Measurements from ENCODE around the gene ARRDC1.
"Not testable (repeated sequence)": the region's sequence is repeated elsewhere in the genome, so short reads cannot be mapped to it uniquely, and the experiment has no call there.

Gene ARRDC1

DNA sequence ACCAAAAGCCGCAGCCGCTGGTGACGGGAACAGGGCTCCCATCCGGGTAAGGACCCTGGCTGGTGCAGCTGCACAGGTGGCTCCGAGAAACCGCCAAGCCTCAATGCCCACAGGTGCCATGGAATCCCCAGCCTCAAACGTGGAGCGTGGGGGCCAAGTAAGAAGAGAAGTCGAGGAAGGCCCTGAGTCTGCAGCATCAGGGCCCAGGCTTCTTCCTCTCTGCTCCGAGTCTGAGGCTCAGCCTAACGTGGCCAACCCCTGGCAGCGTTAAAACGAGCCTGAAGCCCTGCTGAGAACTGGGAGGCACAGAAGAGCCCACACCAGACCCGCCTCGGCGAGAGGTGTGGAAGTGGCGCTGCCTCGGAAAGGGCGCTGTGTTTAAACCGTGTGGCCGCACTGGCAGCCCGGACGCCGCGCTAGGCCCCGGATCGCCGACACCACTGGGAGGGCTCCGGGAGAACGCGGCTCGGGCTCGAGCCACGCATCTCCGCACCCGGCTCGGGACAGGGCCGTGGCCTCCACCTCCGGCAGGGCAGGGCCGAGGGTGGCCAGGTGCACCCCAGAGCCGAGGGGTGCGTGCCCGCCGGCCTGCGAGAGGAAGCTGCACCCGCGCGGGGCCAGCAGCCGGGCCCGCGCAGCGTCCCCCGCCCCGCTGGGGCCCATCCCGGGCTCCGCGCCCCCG lies 15.9 kb upstream of the ARRDC1 start:
- DNase-seq (ENCODE audit: low read depth in 1 of 2, low spot score in 1 of 2) = no peak
- no peaks in the 10 kb centered on the region for H3K27me3 ChIP-seq (ENCODE audit: insufficient read depth, poor library complexity, severe bottlenecking)
- peak overlapping the region; percentile 82 for H3K4me3 ChIP-seq (replicated peaks; ENCODE audit: insufficient read depth, low read length)
- H3K27ac ChIP-seq (replicated peaks) = peak overlapping the region; percentile 65
- TF ChIP-seq POLR2AphosphoS5 (IDR thresholded peaks at IDR 0.05; ENCODE audit: low read depth) (0 out of 2 replicates have a peak, but pooled peaks have one; percentile 28), GABPA (IDR thresholded peaks at IDR 0.05; ENCODE audit: low read depth) (no peak)

DNA sequence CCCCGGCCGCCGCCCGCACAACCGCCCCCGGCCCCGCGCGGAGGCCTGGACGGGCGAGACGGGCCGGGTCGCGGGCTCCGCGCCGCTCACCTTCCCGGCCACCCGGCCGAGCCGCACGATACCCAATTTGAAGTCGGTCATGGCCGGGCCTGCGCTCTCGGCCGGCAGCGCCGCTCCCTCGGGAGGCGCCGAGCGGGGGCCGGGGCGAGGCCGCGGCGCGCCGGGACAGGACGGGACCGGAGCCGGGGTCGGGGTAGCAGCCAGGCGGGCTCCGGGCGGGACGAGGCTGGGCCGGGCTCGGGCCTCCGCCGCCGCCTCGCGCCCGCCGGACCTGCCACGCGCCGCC lies 15.4 kb upstream of the ARRDC1 start:
- Histone ChIP-seq H3K27ac (replicated peaks) (no peak overlapping the region), H3K27me3 (ENCODE audit: insufficient read depth, poor library complexity, severe bottlenecking) (no peaks in the 10 kb centered on the region), H3K4me3 (replicated peaks; ENCODE audit: insufficient read depth, low read length) (peak overlapping the region; percentile 82)
- no peak for DNase-seq (ENCODE audit: low read depth in 1 of 2, low spot score in 1 of 2)
- TF ChIP-seq GABPA (IDR thresholded peaks at IDR 0.05; ENCODE audit: low read depth) (no peak), POLR2AphosphoS5 (IDR thresholded peaks at IDR 0.05; ENCODE audit: low read depth) (no peak), SPI1 (IDR thresholded peaks at IDR 0.05; ENCODE audit: borderline replicate concordance, low read depth) (no peak)
- TF ChIP-seq, protein P1, sequence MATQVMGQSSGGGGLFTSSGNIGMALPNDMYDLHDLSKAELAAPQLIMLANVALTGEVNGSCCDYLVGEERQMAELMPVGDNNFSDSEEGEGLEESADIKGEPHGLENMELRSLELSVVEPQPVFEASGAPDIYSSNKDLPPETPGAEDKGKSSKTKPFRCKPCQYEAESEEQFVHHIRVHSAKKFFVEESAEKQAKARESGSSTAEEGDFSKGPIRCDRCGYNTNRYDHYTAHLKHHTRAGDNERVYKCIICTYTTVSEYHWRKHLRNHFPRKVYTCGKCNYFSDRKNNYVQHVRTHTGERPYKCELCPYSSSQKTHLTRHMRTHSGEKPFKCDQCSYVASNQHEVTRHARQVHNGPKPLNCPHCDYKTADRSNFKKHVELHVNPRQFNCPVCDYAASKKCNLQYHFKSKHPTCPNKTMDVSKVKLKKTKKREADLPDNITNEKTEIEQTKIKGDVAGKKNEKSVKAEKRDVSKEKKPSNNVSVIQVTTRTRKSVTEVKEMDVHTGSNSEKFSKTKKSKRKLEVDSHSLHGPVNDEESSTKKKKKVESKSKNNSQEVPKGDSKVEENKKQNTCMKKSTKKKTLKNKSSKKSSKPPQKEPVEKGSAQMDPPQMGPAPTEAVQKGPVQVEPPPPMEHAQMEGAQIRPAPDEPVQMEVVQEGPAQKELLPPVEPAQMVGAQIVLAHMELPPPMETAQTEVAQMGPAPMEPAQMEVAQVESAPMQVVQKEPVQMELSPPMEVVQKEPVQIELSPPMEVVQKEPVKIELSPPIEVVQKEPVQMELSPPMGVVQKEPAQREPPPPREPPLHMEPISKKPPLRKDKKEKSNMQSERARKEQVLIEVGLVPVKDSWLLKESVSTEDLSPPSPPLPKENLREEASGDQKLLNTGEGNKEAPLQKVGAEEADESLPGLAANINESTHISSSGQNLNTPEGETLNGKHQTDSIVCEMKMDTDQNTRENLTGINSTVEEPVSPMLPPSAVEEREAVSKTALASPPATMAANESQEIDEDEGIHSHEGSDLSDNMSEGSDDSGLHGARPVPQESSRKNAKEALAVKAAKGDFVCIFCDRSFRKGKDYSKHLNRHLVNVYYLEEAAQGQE (IDR thresholded peaks at IDR 0.05; ENCODE audit: insufficient replicate concordance, low read depth) = no peak
- TF ChIP-seq, protein P2, sequence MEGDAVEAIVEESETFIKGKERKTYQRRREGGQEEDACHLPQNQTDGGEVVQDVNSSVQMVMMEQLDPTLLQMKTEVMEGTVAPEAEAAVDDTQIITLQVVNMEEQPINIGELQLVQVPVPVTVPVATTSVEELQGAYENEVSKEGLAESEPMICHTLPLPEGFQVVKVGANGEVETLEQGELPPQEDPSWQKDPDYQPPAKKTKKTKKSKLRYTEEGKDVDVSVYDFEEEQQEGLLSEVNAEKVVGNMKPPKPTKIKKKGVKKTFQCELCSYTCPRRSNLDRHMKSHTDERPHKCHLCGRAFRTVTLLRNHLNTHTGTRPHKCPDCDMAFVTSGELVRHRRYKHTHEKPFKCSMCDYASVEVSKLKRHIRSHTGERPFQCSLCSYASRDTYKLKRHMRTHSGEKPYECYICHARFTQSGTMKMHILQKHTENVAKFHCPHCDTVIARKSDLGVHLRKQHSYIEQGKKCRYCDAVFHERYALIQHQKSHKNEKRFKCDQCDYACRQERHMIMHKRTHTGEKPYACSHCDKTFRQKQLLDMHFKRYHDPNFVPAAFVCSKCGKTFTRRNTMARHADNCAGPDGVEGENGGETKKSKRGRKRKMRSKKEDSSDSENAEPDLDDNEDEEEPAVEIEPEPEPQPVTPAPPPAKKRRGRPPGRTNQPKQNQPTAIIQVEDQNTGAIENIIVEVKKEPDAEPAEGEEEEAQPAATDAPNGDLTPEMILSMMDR (IDR thresholded peaks at IDR 0.05; ENCODE audit: insufficient read depth, low read length) = no peak

DNA sequence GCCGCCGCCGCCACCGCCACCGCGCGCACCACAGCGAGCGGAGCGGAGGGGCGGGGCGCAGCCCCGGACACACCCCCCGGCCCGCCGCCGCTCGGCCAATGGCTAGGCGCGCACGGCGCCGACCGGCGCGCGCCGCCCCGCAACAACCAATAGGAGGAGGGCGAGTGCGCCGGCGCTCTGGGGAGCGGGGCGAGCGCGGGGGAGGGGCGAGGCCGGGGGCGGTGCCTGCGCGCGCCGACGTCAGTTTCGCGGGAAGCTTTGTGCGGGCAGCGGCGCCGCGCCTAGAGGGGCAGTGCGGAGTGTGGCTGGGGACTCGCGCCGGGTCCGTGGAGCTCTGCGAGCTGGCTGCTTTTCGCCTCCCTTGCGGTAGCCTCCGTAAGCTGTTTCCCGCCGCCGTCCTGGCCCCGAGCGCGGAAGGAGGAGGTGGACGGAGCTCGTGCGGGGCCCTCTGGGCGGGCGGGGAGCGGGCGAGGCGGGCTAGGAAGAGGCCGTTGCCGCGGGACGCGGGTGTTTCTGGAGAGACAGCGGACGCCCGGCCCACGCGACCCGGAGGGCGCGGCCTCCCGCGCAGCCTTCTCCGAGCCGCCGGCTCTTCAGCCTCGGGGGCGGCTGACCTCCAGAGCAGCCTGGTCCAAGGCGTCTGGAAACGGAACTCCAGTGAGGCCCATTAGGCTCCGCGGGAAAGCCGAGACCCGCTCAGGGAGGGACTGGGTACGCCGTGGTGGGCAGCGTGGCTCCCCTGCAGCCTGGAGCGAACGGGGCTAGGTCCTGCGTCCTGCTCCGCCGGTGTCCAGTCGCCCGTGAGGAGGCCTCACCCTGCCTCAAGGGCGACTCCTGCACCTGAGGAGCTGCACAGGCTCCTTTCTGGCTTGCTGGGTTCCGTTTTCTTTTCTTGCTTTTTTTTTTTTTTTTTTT lies 14.8 kb upstream of the ARRDC1 start, which contains the start of gene ZMYND19:
TSS of gene ZMYND19 (minus strand) at position 44 of the 915 bp plus-strand sequence. CDS start 249 bp downstream, outside the sequence.
- Histone ChIP-seq H3K27ac (replicated peaks) (peak within 1 kb of the TSS; percentile 85), H3K4me3 (replicated peaks; ENCODE audit: insufficient read depth, low read length) (peak within 1 kb of the TSS; percentile 85), H3K27me3 (ENCODE audit: insufficient read depth, poor library complexity, severe bottlenecking) (no peaks in the 10 kb centered on the region)
- TF ChIP-seq SPI1 (IDR thresholded peaks at IDR 0.05; ENCODE audit: borderline replicate concordance, low read depth) (peak; percentile 60; the same call in 1 of the 2 replicates), POLR2AphosphoS5 (IDR thresholded peaks at IDR 0.05; ENCODE audit: low read depth) (peak; percentile 31; the same call in 1 of the 2 replicates)
- TF ChIP-seq, protein P2 (IDR thresholded peaks at IDR 0.05; ENCODE audit: insufficient read depth, low read length) = no peak
- DNase-seq (ENCODE audit: low read depth in 1 of 2, low spot score in 1 of 2) = peak; percentile 77 to 80

DNA sequence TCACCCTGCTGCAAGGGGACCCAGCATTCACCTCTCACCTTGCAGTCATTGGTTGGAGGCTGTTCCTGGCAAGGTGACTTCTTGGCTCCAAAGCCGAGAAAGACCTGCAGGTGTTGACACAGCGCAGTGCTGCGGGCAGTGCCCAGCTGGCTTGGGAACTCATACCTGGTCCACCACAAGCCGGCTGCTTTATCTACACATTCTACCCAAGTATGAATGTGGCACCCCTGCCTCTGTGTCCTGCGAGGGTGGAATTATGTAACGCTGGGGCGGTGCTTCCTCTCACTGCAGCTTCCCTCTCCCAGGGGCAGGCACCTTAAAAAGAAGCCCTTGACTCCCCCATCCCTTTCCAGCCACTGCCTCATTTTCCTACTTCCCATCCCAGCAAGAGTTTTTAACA lies 12.7 kb upstream of the ARRDC1 start:
- no peak overlapping the region for H3K4me3 ChIP-seq (replicated peaks; ENCODE audit: insufficient read depth, low read length)
- peak; percentile 74 to 86 for DNase-seq (ENCODE audit: low read depth in 1 of 2, low spot score in 1 of 2)
- peak overlapping the region; percentile 31 for H3K27ac ChIP-seq (replicated peaks)
- TF ChIP-seq SPI1 (IDR thresholded peaks at IDR 0.05; ENCODE audit: borderline replicate concordance, low read depth) (peak; percentile 70; the same call in 1 of the 2 replicates), POLR2AphosphoS5 (IDR thresholded peaks at IDR 0.05; ENCODE audit: low read depth) (no peak)
- H3K27me3 ChIP-seq (ENCODE audit: insufficient read depth, poor library complexity, severe bottlenecking) = no peaks in the 10 kb centered on the region

DNA sequence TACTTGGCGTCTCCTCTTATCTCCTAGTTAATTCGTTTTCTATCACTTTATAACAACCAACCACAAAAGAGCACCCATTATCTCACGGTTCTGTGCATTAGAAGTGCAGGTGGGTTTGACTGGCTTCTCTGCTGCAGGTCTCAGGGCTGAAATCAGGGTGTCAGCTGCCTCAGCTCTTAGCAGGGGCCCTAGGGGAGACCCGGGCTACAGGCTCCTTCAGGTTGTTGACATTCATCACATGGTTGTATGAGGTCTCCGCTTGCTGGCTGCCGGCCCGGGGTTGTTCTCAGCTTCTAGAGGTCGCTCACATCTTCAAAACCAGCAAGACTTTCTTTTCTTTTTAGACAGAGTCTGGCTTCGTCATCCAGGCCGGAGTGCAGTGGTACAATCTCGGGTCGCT lies 12.3 kb upstream of the ARRDC1 start:
- TF ChIP-seq POLR2AphosphoS5 (IDR thresholded peaks at IDR 0.05; ENCODE audit: low read depth) (no peak), SPI1 (IDR thresholded peaks at IDR 0.05; ENCODE audit: borderline replicate concordance, low read depth) (no peak), GABPA (IDR thresholded peaks at IDR 0.05; ENCODE audit: low read depth) (no peak)
- TF ChIP-seq, protein P1 (IDR thresholded peaks at IDR 0.05; ENCODE audit: insufficient replicate concordance, low read depth) = no peak
- TF ChIP-seq, protein P2 (IDR thresholded peaks at IDR 0.05; ENCODE audit: insufficient read depth, low read length) = no peak
- no peak for DNase-seq (ENCODE audit: low read depth in 1 of 2, low spot score in 1 of 2)
- no peaks in the 10 kb centered on the region for H3K27me3 ChIP-seq (ENCODE audit: insufficient read depth, poor library complexity, severe bottlenecking)
- H3K27ac ChIP-seq (replicated peaks) = peak overlapping the region; percentile 31; the same call in 1 of the 2 replicates
- H3K4me3 ChIP-seq (replicated peaks; ENCODE audit: insufficient read depth, low read length) = no peak overlapping the region

DNA sequence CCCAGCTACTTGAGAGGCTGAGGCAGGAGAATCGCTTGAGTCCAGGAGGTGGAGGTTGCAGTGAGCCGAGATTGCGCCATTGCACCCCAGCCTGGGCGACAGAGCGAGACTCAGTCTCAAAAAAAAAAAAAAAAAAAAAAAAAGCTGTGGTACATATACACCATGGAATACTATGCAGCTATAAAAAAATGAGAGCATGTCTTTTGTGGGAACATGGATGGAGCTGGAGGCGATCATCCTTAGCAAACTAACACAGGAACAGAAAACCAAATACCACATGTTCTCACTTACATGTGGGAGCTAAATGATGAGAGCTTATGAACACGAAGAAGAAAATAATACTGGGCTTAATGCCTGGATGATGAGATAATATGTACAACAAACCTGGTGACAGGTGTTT lies 8.9 kb upstream of the ARRDC1 start:
- not testable (repeated sequence) for DNase-seq (ENCODE audit: low read depth in 1 of 2, low spot score in 1 of 2); H3K4me3 ChIP-seq (replicated peaks; ENCODE audit: insufficient read depth, low read length); H3K27me3 ChIP-seq (ENCODE audit: insufficient read depth, poor library complexity, severe bottlenecking); H3K27ac ChIP-seq (replicated peaks)

All from HL-60 (cell line).